ENCODE data around the gene DHX35. TPM values are rescaled to one million over a fixed set of nuclear protein-coding genes. Genes with fewer than 3 reads are reported as not detected.

Gene DHX35
- total and polyA plus RNA-seq, 2 experiments from 2014 or later = 8.3 to 25.9 TPM

- no peak for ATAC-seq
Measured at GRCh38 chr20:38995536-38996044, 33.4 kb downstream of the DHX35 start.

More at GRCh38 chr20:38995536-38996044, 33.4 kb downstream of the DHX35 start:
- Histone ChIP-seq H2AFZ (no peak overlapping the region), H3K4me3 (no peak overlapping the region), H3K36me3 (ENCODE audit: insufficient read depth) (peaks cover 14% of the 10 kb centered on the region), H4K20me1 (replicated peaks; ENCODE audit: insufficient read depth) (peaks cover 4% of the 10 kb centered on the region; the same call in 1 of the 2 replicates), H3K4me2 (no peak overlapping the region), H3K27me3 (ENCODE audit: insufficient read depth) (no peaks in the 10 kb centered on the region), H3K79me2 (replicated peaks; ENCODE audit: insufficient read depth) (no peaks in the 10 kb centered on the region), H3K4me1 (ENCODE audit: insufficient read depth) (no peaks in the 10 kb centered on the region), H3K9me2 (ENCODE audit: insufficient read depth) (no peaks in the 10 kb centered on the region), H3K27ac (ENCODE audit: low read depth) (no peak overlapping the region), H3F3A (replicated peaks; ENCODE audit: low read depth) (no peaks in the 10 kb centered on the region)
- H3K4me3 Mint-ChIP-seq = no peak overlapping the region
- peaks cover 30% of the 10 kb centered on the region for H3K36me3 Mint-ChIP-seq (ENCODE audit: low read depth)
- no peaks in the 10 kb centered on the region for H3K9me3 Mint-ChIP-seq
- no peak overlapping the region for H3K27ac Mint-ChIP-seq
- TF ChIP-seq ZNF462 (CRISPR knock-in tag; IDR thresholded peaks at IDR 0.05) (no peak), CTCF (conservative IDR thresholded peaks at IDR 0.05; ENCODE audit: low read depth in 2 of 2) (no peak), REST (IDR thresholded peaks at IDR 0.05; ENCODE audit: unreplicated experiment) (no peak)
- DNase-seq (ENCODE audit: low spot score) = no peak
- no peaks in the 10 kb centered on the region for H3K27me3 Mint-ChIP-seq (ENCODE audit: insufficient read depth, low read depth, poor library complexity)
- no peaks in the 10 kb centered on the region for H3K4me1 Mint-ChIP-seq
